H1 (cell line): Measurements from ENCODE around the gene SLC6A6. TPM values are rescaled to one million over a fixed set of nuclear protein-coding genes. Genes with fewer than 3 reads are reported as not detected.

ENCODE experiments used
- CREB1 ChIP-seq: IDR thresholded peaks from 2 replicates; pipeline ENCODE4 v1.6.1; 2012; ENCODE audit warnings: inconsistent platforms
- EGR1 ChIP-seq: IDR thresholded peaks from 2 replicates; pipeline ENCODE4 v1.6.1; 2011; ENCODE audit warnings: low read depth, low read length, borderline replicate concordance
- POLR2AphosphoS5 ChIP-seq: IDR thresholded peaks from 2 replicates; pipeline ENCODE4 v1.6.1; 2011; ENCODE audit warnings: low read depth, low read length
- TAF1 ChIP-seq: IDR thresholded peaks from 2 replicates; pipeline ENCODE4 v1.6.1; 2011; ENCODE audit warnings: mild to moderate bottlenecking, low read depth, low read length
- polyA plus RNA-seq, 7 experiments: library from polyadenylated mRNA; depleted of rRNA in 3 of 7; stranded (reverse) in 5 of 7; unstranded in 2 of 7; fragments of >200 nt in 5 of 7; fragments of 200-250 nt in 2 of 7; gene quantifications; 1 replicate in 5 of 7; 2 replicates in 1 of 7; 4 replicates in 1 of 7; pipeline versions ENCODE4 v1.2.1 to v1.2.3, GENCODE V29; 2011 to 2013; ENCODE audit warnings: missing spikeins in 2 of 7, mixed read lengths in 2 of 7
- total RNA-seq: library from RNA; stranded (reverse); fragmentation: NEBNext Ultra II Directional; extraction: Animal tissue kit (Norgen Biotek cat#: 25700); gene quantifications from 2 replicates; pipeline ENCODE4 v1.2.1, GENCODE V29; 2021

The SLC6A6 gene
- total and polyA plus RNA-seq, 2 of the 8 experiments (the other 6 are each of a cell fraction or from before 2014, with no cell fraction given) = 66.2 to 144 TPM

DNA sequence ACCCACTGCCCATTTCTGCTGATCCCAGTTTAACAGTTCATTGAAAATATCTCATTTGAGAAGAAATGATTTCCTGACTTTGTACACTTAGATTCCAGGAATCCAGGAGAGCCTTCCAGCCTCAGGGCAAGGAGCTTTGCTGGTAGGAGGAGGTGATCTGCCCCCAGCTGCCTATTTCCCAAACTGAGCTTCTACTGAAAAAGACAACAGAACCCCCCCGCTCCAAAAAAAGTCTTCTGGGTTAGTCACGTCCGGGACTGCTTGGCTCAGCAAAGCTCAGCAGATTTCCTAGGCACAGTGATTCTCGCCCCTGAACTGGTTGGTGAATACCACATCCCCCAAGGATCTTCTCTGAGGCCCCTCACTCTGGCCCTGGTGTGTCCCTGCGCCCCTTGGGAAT is 13.1 kb downstream of the SLC6A6 start (continued):
- TF ChIP-seq POLR2AphosphoS5 = no peak
- TF ChIP-seq CREB1 = no peak
- TF ChIP-seq EGR1 = no peak
- TF ChIP-seq TAF1 = no peak
